ENCODE data around the gene KCNE1.

Gene KCNE1

DNA sequence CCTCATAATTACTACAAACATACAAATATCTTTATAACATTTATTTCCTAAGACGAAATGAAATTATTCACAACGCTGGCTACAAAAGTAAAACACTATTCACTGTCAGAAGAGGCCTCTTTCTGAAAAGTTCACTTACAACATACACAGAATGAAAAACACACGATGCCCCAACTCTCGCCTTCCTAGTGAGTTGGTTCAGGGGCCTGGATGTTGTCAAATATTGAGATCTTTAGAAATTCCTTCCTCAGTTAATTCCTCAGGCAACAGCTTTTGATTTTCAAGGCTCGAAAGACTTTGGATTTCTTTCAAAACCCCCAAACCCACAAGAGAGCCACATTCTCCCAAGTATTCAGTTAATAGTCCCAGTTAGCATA is 14.2 kb upstream of the KCNE1 start:
- TF ChIP-seq, protein P1, sequence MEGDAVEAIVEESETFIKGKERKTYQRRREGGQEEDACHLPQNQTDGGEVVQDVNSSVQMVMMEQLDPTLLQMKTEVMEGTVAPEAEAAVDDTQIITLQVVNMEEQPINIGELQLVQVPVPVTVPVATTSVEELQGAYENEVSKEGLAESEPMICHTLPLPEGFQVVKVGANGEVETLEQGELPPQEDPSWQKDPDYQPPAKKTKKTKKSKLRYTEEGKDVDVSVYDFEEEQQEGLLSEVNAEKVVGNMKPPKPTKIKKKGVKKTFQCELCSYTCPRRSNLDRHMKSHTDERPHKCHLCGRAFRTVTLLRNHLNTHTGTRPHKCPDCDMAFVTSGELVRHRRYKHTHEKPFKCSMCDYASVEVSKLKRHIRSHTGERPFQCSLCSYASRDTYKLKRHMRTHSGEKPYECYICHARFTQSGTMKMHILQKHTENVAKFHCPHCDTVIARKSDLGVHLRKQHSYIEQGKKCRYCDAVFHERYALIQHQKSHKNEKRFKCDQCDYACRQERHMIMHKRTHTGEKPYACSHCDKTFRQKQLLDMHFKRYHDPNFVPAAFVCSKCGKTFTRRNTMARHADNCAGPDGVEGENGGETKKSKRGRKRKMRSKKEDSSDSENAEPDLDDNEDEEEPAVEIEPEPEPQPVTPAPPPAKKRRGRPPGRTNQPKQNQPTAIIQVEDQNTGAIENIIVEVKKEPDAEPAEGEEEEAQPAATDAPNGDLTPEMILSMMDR (IDR thresholded peaks at IDR 0.05; ENCODE audit: low read length) = no peak
- TF ChIP-seq EZH2phosphoT487 (IDR thresholded peaks at IDR 0.05; ENCODE audit: low read length) = no peak
- TF ChIP-seq EZH2 (optimal IDR thresholded peaks at IDR 0.05; ENCODE audit: low read depth, low read length) = no peak
- Histone ChIP-seq H3K27ac (ENCODE audit: low read length) (peak overlapping the region; percentile 61; the same call in 1 of the 2 replicates), H3K4me1 (ENCODE audit: low read length) (peaks cover 16% of the 10 kb centered on the region), H3F3A (ENCODE audit: insufficient read depth, low read length) (peaks cover 13% of the 10 kb centered on the region), H3K36me3 (replicated peaks; ENCODE audit: insufficient read depth, low read length) (no peaks in the 10 kb centered on the region), H3K9me2 (replicated peaks; ENCODE audit: insufficient read depth, low read length) (no peaks in the 10 kb centered on the region), H3K9me3 (replicated peaks; ENCODE audit: insufficient read depth, low read length) (no peaks in the 10 kb centered on the region), H3K4me3 (ENCODE audit: low read length) (peak overlapping the region; percentile 51), H3K4me2 (ENCODE audit: low read depth, low read length) (peak overlapping the region; percentile 76), H3K27me3 (replicated peaks; ENCODE audit: insufficient read depth, low read length) (no peaks in the 10 kb centered on the region), H4K20me1 (ENCODE audit: insufficient read depth, low read length) (no peaks in the 10 kb centered on the region), H2AFZ (ENCODE audit: low read length) (peak overlapping the region; percentile 36; the same call in 1 of the 2 replicates), H3K9ac (ENCODE audit: low read length) (peak overlapping the region; percentile 32; the same call in 1 of the 2 replicates), H3K79me2 (ENCODE audit: low read length) (0 out of 2 replicates have a peak, but pooled peaks cover 3% of the 10 kb centered on the region)
- DNase-seq = no peak

DNA sequence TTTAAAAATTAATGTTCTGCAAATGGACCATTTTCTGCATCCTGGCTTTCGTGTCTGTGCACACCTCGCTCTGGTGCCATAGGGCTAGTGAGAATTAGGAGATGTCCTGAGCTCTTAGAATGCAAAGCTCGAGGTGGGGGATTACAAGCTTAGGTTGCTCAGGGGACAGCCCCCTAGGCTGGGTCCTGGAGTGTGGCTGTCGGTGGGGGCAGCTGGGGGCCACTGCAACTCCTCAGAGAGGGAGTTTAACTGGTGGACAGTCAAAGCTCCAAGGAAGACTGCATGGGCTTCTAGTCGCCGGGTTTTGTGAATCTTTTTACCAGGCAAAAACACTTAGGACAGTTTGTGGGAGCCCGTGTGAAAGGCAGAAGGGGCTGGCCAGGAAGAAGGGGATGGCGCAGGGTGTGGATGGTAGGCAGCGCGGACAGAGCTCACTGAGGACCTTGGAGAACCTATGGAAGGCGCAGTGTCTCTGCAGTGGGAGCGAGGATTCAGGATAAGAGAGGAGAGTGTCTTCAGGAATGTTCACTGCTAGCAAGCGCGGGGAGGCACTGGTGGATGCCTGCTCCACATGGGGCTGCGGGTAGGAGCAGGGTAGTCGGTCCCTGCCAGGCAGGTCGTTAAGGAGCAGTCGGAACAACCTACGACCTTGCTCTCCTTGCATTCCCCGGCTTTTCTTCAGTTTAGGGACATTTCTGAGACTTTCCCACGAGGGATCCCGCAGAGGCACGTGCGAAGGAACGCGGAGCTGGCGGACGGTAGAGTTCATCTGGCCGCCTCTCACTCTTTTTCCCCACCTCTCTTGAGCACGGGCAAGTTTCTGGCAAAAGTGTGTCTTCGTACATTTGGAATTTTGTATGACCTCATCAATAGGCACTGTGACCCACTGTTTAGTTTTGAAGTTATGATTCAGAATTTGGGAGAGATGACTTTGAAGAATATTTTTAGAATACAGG is 12.9 kb upstream of the KCNE1 start:
- no peaks in the 10 kb centered on the region for H3K9me2 ChIP-seq (replicated peaks; ENCODE audit: insufficient read depth, low read length)
- H3K9ac ChIP-seq (ENCODE audit: low read length) = no peak overlapping the region
- no peak overlapping the region for H3K4me2 ChIP-seq (ENCODE audit: low read depth, low read length)
- no peak for DNase-seq
- no peak overlapping the region for H2AFZ ChIP-seq (ENCODE audit: low read length)
- no peaks in the 10 kb centered on the region for H3K27me3 ChIP-seq (replicated peaks; ENCODE audit: insufficient read depth, low read length)
- H3F3A ChIP-seq (ENCODE audit: insufficient read depth, low read length) = peaks cover 13% of the 10 kb centered on the region
- H3K36me3 ChIP-seq (replicated peaks; ENCODE audit: insufficient read depth, low read length) = no peaks in the 10 kb centered on the region
- peaks cover 16% of the 10 kb centered on the region for H3K4me1 ChIP-seq (ENCODE audit: low read length)
- no peak overlapping the region for H3K27ac ChIP-seq (ENCODE audit: low read length)
- 0 out of 2 replicates have a peak, but pooled peaks cover 3% of the 10 kb centered on the region for H3K79me2 ChIP-seq (ENCODE audit: low read length)
- H4K20me1 ChIP-seq (ENCODE audit: insufficient read depth, low read length) = no peaks in the 10 kb centered on the region
- H3K9me3 ChIP-seq (replicated peaks; ENCODE audit: insufficient read depth, low read length) = no peaks in the 10 kb centered on the region
- no peak overlapping the region for H3K4me3 ChIP-seq (ENCODE audit: low read length)
- no peak for TF ChIP-seq EZH2 (optimal IDR thresholded peaks at IDR 0.05; ENCODE audit: low read depth, low read length)
- TF ChIP-seq, protein P1 (IDR thresholded peaks at IDR 0.05; ENCODE audit: low read length) = no peak
- TF ChIP-seq EZH2phosphoT487 (IDR thresholded peaks at IDR 0.05; ENCODE audit: low read length) = no peak

DNA sequence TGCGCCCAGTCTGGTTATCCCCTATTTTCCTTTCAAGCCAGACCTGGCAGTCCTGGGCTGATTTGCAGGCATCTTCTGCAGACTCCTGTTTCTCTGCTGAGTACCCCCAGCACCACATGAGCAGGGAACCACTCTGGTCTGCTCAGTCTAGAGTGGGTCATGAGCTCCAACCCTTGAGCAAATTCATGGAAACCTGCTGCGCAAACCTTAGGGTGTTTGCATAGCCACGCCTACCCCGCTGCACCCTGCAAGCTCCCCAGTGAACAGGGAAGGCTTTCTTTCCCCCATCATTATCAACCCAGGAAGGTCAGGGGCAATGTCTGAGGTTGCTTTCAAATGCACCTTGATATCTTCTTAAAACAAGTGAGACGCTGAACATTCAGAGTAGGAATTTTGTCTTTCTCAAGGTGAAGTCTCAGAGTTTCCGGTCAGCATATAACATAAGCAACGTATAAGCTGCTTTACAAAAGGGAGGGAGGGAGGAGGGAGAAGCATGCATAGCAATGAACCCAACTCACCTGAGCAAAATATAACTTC is 11.1 kb upstream of the KCNE1 start:
- no peak for DNase-seq
- Histone ChIP-seq H3F3A (ENCODE audit: insufficient read depth, low read length) (peaks cover 13% of the 10 kb centered on the region), H3K4me1 (ENCODE audit: low read length) (peaks cover 16% of the 10 kb centered on the region), H4K20me1 (ENCODE audit: insufficient read depth, low read length) (no peaks in the 10 kb centered on the region), H2AFZ (ENCODE audit: low read length) (no peak overlapping the region), H3K4me2 (ENCODE audit: low read depth, low read length) (no peak overlapping the region), H3K9ac (ENCODE audit: low read length) (no peak overlapping the region), H3K27ac (ENCODE audit: low read length) (no peak overlapping the region), H3K79me2 (ENCODE audit: low read length) (0 out of 2 replicates have a peak, but pooled peaks cover 3% of the 10 kb centered on the region), H3K9me3 (replicated peaks; ENCODE audit: insufficient read depth, low read length) (no peaks in the 10 kb centered on the region), H3K9me2 (replicated peaks; ENCODE audit: insufficient read depth, low read length) (no peaks in the 10 kb centered on the region), H3K27me3 (replicated peaks; ENCODE audit: insufficient read depth, low read length) (no peaks in the 10 kb centered on the region), H3K36me3 (replicated peaks; ENCODE audit: insufficient read depth, low read length) (no peaks in the 10 kb centered on the region), H3K4me3 (ENCODE audit: low read length) (no peak overlapping the region)
- TF ChIP-seq EZH2phosphoT487 (IDR thresholded peaks at IDR 0.05; ENCODE audit: low read length) (no peak), EZH2 (optimal IDR thresholded peaks at IDR 0.05; ENCODE audit: low read depth, low read length) (no peak)
- TF ChIP-seq, protein P1 (IDR thresholded peaks at IDR 0.05; ENCODE audit: low read length) = no peak

Measured in MM.1S (cell line).